Measurements from ENCODE around the gene TTC21A. TPM values are rescaled to one million over a fixed set of nuclear protein-coding genes. Genes with fewer than 3 reads are reported as not detected.
A peak's percentile ranks its signal among the peaks of the same experiment; 100 is the strongest.

Gene TTC21A
- total and polyA plus RNA-seq, 10 of the 15 experiments (the other 5 are each of a cell fraction or from before 2014, with no cell fraction given): 0.62 to 3.2 (median 1.2) TPM

DNA sequence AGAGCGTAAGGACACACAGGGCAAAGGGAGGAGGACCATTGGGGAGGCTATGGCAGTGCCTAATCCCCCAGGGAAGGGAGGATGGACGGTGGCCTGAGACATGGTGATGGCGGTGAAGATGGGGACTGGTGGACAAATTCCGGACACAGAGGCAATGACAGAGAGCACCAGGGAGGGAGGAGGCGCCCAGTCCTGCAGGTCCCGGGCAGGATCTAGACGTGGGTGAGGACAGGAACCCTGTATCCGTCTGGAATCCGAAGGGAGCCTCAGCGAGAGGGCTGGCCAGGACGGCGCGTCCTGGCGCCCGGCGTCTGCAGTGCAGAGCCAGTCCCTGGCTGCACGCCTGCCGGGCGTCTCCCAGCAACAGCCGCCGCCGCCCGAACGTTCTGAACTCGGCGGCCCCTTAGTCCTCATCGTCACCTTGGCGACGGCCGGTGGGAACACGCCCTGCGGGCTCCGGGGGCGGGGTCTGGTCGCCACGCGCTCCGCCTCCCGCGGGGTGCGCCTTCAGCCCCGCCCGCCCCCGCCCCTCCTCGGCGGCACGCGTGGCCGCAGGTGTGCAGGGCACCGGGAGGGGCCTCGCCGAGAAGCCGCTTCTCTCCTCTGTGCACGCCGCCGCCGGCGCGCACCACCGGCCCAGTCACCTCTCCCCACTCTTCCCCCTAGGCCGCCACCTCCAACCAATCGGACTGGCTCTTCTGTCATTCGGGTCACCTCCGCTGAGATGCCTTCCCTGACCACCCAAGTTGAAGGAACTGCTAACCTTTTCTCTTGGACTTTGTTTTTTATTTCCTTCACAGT lies 73.3 kb downstream of the TTC21A start:
- WGBS (ENCODE audit: insufficient coverage, insufficient replicate concordance, low lambda C conversion rate, missing lambda C conversion rate): 5% methylated on average over 45 of the region's 64 CpGs
- FAIRE-seq (peak; percentile 70), ATAC-seq (peak; percentile 94), DNase-seq (ENCODE audit: low read depth, low spot score) (peak; percentile 39)
- H3K9ac ChIP-seq (ENCODE audit: control insufficient read depth, insufficient read depth, low read length): no peak overlapping the region
- peak overlapping the region; percentile 58 for H2AFZ ChIP-seq (ENCODE audit: control insufficient read depth, low read depth, low read length)
- no TSS peak for BruUV-seq (replicated peaks)
- ChIA-PET RAD21 (ENCODE audit: unreplicated experiment) (interaction anchor here (3.6 kb wide), 1 partner anchor 108 kb away, joined by 31 read pairs; no protein-coding TSS in a partner anchor), POLR2A (interaction anchor here (0.6 kb wide), 1 partner anchor 33 kb away, joined by 3 read pairs; no protein-coding TSS in a partner anchor), CTCF (interaction anchor here (0.9 to 5.0 kb wide), 7 partner anchors 9 to 111 kb away, joined by 3 to 39 read pairs (median 21); no protein-coding TSS in a partner anchor), SMC1A (ENCODE audit: uncharacterized antibody, unreplicated experiment) (interaction anchor here (0.6 to 25.3 kb wide), 3 partner anchors 10 to 107 kb away, joined by 3 to 648 read pairs (median 34); partner anchors contain the start of gene CX3CR1)
- no peaks in the 10 kb centered on the region for H3K36me3 ChIP-seq (ENCODE audit: control insufficient read depth in 2 of 2, insufficient read depth in 2 of 2, low read length in 1 of 2)
- peak overlapping the region; percentile 75 for H3K4me2 ChIP-seq (ENCODE audit: control insufficient read depth, insufficient read depth)
- H3K27ac ChIP-seq (ENCODE audit: control insufficient read depth, insufficient read depth): no peak overlapping the region
- in situ Hi-C loops (cut with MboI): no loop called here
- H4K20me1 ChIP-seq (ENCODE audit: control insufficient read depth, insufficient read depth): no peaks in the 10 kb centered on the region
- no peaks in the 10 kb centered on the region for H3K9me3 ChIP-seq (replicated peaks; ENCODE audit: control insufficient read depth, insufficient read depth, low read length)
- no peaks in the 10 kb centered on the region for H3K79me2 ChIP-seq (ENCODE audit: control insufficient read depth, insufficient read depth, low read length)
- H3K27me3 ChIP-seq (replicated peaks in 1 of 2; ENCODE audit: control insufficient read depth in 2 of 2, insufficient read depth in 2 of 2, low read length in 1 of 2): no peaks in the 10 kb centered on the region
- intact Hi-C loops (cut with micrococcal nuclease; ENCODE audit: unreplicated experiment): loop anchor here (2.0 kb wide), 1 partner anchor 80 kb away; no protein-coding TSS in a partner anchor
- peak overlapping the region; percentile 61; the same call in 1 of the 2 replicates for H3K4me3 ChIP-seq
- H3K4me1 ChIP-seq (ENCODE audit: control insufficient read depth, insufficient read depth, low read length): peaks cover 12% of the 10 kb centered on the region
- TF ChIP-seq YY1 (IDR thresholded peaks at IDR 0.05; ENCODE audit: low read depth, low read length) (0 out of 2 replicates have a peak, but pooled peaks have one; percentile 29), DPF2 (IDR thresholded peaks at IDR 0.05) (peak; percentile 60; the same call in 1 of the 2 replicates), CREB1 (IDR thresholded peaks at IDR 0.05; ENCODE audit: low read depth) (peak; percentile 19; the same call in 1 of the 2 replicates), BHLHE40 (IDR thresholded peaks at IDR 0.05; ENCODE audit: borderline replicate concordance in 1 of 2, low read depth in 2 of 2, low read length in 1 of 2) (peak; percentile 91 to 97), REST (IDR thresholded peaks at IDR 0.05; ENCODE audit: low read depth, low read length) (no peak), WRNIP1 (IDR thresholded peaks at IDR 0.05; ENCODE audit: borderline replicate concordance, low read depth, low read length) (no peak), SIN3A (IDR thresholded peaks at IDR 0.05; ENCODE audit: low read depth, low read length) (peak; percentile 77; the same call in 1 of the 2 replicates), POLR2AphosphoS2 (IDR thresholded peaks at IDR 0.05; ENCODE audit: low read depth, low read length) (no peak), TCF3 (IDR thresholded peaks at IDR 0.05; ENCODE audit: borderline replicate concordance, insufficient read depth, low read depth, low read length) (0 out of 2 replicates have a peak, but pooled peaks have one; percentile 19)
- TF ChIP-seq, protein P1, sequence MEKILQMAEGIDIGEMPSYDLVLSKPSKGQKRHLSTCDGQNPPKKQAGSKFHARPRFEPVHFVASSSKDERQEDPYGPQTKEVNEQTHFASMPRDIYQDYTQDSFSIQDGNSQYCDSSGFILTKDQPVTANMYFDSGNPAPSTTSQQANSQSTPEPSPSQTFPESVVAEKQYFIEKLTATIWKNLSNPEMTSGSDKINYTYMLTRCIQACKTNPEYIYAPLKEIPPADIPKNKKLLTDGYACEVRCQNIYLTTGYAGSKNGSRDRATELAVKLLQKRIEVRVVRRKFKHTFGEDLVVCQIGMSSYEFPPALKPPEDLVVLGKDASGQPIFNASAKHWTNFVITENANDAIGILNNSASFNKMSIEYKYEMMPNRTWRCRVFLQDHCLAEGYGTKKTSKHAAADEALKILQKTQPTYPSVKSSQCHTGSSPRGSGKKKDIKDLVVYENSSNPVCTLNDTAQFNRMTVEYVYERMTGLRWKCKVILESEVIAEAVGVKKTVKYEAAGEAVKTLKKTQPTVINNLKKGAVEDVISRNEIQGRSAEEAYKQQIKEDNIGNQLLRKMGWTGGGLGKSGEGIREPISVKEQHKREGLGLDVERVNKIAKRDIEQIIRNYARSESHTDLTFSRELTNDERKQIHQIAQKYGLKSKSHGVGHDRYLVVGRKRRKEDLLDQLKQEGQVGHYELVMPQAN (conservative IDR thresholded peaks at IDR 0.05): peak; percentile 48; the same call in 1 of the 2 replicates
- TF ChIP-seq, protein P2, sequence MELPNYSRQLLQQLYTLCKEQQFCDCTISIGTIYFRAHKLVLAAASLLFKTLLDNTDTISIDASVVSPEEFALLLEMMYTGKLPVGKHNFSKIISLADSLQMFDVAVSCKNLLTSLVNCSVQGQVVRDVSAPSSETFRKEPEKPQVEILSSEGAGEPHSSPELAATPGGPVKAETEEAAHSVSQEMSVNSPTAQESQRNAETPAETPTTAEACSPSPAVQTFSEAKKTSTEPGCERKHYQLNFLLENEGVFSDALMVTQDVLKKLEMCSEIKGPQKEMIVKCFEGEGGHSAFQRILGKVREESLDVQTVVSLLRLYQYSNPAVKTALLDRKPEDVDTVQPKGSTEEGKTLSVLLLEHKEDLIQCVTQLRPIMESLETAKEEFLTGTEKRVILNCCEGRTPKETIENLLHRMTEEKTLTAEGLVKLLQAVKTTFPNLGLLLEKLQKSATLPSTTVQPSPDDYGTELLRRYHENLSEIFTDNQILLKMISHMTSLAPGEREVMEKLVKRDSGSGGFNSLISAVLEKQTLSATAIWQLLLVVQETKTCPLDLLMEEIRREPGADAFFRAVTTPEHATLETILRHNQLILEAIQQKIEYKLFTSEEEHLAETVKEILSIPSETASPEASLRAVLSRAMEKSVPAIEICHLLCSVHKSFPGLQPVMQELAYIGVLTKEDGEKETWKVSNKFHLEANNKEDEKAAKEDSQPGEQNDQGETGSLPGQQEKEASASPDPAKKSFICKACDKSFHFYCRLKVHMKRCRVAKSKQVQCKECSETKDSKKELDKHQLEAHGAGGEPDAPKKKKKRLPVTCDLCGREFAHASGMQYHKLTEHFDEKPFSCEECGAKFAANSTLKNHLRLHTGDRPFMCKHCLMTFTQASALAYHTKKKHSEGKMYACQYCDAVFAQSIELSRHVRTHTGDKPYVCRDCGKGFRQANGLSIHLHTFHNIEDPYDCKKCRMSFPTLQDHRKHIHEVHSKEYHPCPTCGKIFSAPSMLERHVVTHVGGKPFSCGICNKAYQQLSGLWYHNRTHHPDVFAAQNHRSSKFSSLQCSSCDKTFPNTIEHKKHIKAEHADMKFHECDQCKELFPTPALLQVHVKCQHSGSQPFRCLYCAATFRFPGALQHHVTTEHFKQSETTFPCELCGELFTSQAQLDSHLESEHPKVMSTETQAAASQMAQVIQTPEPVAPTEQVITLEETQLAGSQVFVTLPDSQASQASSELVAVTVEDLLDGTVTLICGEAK (IDR thresholded peaks at IDR 0.05; ENCODE audit: borderline replicate concordance): no peak
